NCI-H82 treated with DMSO at 0.1 percent for 48 hours (cell line): ENCODE data around the gene CCDC102A.
"Not testable (repeated sequence)": the region's sequence is repeated elsewhere in the genome, so short reads cannot be mapped to it uniquely, and the experiment has no call there.

Experiments
- DNase-seq: peaks from one replicate; lab custom pipeline; 2025; ENCODE audit not compliant: unreplicated experiment; lab: John Stamatoyannopoulos, UW

Gene CCDC102A

GRCh38 chr16:57503366-57503765 is 33.0 kb downstream of the CCDC102A start:
- DNase-seq = no peak

DNA sequence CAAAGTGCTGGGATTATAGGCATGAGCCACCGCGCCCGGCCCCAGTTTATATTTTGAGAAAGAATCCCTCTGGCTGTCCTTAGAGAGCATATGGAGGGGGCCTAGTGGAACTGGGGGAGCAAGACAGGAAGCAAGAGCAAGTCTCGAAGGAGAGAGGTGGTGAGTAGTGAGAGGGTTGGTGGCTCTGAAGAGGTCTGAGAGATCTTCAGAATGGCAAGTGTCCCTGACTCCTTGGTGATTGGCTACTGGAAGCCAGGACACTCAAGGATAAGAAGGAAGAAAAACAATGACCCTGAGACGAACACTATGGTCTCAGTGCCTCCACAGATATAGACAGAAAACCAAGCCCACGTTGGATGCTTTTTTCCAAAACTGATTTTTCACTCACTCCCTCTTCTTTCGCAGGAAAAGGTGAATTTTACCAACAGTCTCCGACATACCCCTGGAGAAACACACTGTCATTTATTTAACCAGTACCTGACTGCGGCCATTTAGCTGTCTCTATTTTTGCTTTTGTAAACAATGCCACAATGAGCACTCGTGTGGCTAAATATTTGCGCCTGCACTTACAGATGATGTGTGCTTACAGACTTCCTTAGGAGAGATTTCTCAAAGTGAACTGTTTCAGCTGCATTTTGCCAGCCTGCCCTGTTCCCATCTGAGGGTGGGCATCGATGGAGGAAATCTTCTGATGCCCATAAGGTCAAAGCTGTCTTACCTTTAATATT is 34.2 kb downstream of the CCDC102A start:
- no peak for DNase-seq

DNA sequence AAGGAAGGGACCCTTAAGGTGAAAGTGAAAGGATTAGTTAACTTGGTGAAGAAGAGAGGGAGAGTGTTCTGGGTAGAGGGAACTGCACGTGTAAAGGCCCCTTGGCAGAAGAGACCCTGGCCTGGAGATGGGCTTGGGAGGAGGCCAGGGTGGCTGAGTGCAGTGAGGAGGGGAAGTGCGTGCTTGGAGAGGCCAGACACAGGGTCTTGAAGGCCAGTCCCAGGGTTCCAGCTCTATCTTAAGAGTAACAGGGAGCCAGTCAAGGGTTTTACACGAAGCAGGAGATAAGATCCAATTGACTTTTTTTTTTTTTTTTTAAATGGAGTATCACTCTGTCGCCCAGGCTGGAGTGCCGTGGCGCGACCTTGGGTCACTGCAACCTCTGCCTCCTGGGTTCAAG is 34.9 kb downstream of the CCDC102A start:
- no peak for DNase-seq

GRCh38 chr16:57500578-57501111 is 35.7 kb downstream of the CCDC102A start:
- DNase-seq = no peak

- DNase-seq = not testable (repeated sequence)
Measured at GRCh38 chr16:57499941-57500340, 36.4 kb downstream of the CCDC102A start.

GRCh38 chr16:57498031-57498430 is 38.3 kb downstream of the CCDC102A start:
- DNase-seq = no peak

DNA sequence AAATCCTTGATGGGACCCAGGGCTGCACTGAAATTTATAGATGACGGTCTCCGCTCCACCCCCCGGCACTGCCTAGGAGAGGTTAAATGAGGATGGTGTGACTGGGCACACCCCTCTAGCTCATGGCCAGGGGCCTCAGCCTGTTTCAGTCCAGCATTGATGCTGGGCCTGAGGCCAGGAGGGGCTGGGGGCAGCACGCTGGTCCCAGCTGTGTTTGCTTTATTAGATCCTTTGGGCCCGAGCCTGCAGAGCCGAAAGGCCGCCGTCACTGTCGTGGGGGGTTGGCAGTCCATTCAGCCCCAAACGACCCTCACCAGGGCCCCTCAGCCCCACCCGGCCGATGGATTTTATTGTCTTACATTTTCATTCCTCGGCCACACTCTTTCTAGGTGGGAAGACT is 39.2 kb downstream of the CCDC102A start:
- DNase-seq = no peak

DNA sequence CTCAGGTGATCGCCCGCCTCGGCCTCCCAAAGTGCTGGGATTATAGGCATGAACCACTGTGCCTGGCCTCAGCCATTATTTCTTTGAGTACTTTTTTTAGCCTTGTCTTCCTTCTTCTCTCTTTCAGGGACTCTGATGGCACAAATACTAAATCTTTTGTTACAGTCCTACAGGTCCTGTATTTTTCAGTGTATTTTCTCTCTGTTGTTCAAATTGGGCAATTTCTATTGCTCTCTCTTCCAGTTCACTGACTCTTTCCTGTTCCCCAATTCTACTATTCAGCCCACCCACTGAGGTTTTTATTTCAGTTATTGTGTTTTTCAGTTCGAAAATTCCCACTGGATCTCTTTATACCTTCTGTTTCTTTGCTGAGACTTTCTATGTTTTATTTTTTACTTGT is 42.6 kb downstream of the CCDC102A start:
- DNase-seq = no peak

GRCh38 chr16:57489229-57489628 is 47.1 kb downstream of the CCDC102A start:
- no peak for DNase-seq

- no peak for DNase-seq
Measured at GRCh38 chr16:57486858-57487834, 49.2 kb downstream of the CCDC102A start.

DNA sequence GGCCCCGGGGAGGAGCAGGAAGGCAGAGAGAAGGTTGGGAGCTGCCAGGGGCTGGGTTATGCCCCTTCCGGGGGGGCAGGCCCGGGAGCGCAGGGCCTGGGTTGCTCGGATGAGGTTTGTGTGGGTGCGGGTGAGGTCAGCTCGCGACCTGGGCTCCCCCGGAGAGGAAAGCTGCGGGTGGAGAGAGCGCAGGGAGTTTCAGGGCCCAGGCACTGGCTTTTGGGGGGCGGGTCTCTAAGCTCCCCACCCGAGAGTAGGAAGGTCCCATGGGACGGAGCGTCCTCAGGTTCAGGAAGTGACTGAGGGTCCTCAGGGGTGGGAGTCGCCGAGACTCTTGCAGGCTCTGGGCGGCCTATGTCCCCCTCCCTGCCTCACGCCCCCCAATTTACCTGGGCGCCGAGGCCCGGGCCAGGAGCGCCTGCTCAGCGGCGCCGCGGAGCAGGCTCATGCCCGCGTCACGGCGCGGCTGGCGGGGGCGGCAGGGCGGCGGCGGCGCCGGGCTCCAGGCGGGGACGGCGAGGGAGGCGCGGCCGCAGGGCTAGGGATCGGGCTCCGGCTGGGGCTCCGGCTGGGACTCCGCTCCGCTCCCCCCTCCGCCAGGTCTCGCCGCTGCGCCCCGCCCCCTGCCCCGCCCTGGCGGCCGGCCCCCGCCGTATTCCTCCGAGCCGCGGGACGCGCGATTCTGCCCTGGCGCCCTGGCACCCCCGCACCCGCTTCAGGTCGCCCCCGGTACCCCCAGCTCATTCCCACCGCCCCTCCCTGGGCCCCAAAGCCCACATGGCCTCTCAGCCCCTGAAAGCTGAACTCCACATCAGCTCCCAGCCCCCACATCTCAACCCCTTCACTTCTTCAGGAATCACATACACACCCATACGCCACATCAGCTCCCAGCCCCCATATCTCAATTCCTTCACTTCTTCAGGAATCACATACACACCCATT is 50.2 kb downstream of the CCDC102A start, which contains the start of gene DOK4:
Gene DOK4 (minus strand): TSS at position 578 of the 942 bp plus-strand sequence. CDS start 6,986 bp downstream, outside the sequence.
- DNase-seq = no peak

DNA sequence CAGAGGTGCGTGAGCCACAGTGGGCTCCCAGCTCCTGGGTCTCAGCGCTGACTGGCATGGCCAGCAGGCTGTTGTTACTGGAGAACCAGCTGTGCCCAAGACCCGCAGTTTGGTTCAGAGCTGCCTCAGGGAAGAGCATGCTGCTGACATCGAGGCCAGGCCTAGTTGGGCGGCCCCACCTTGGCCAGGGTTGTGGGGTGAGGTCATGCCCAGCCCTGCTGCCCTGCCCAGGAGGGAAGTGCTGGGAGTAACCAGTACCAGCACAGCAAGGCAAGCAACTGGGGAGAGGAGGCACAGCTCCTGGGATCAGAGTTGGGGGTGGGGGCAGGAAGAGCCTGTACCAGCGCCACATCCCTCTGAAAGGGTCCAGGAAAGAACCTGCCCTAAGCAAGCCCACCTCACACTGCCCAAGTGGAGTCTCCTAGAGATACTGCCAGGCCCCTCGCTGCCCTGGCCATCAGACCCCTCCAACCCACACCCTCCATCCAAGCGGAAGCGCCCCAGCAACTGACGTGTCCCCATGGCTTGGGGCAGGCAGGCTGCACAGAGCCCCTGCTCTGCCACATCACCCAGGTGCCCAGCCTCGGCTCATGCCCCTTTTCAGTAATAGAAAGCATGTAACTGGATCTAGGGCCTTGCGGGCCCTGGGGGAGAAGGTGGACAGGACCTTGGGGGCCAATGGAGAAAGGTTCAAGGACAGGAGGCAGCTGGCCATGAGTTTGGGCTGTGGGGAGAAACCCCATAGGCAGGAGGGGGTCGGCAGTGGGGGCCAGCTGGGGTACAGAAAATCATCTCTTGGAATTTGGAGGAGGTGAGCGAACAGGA is 51.1 kb downstream of the CCDC102A start:
- no peak for DNase-seq

- DNase-seq = no peak
Measured at GRCh38 chr16:57484515-57485005, 51.8 kb downstream of the CCDC102A start.

GRCh38 chr16:57483725-57484514 is 52.5 kb downstream of the CCDC102A start:
- no peak for DNase-seq

- DNase-seq = no peak
Measured at GRCh38 chr16:57482845-57483545, 53.4 kb downstream of the CCDC102A start.

GRCh38 chr16:57481421-57481820 is 55.0 kb downstream of the CCDC102A start:
- DNase-seq = no peak

- DNase-seq = no peak
Measured at GRCh38 chr16:57480754-57481230, 55.6 kb downstream of the CCDC102A start.
